Mucosa of rectum (tissue), 2 donors: ENCODE results near the gene PRRX2.
A peak's percentile ranks its signal among the peaks of the same experiment; 100 is the strongest.
"Not testable (repeated sequence)": the region's sequence is repeated elsewhere in the genome, so short reads cannot be mapped to it uniquely, and the experiment has no call there.

Source experiments
- H3K27ac ChIP-seq, 2 donors: one replicate each; pipeline ENCODE4 v1.7.0; 2013; ENCODE audit warnings: inconsistent platforms in 2 of 2, low read depth in 2 of 2, low read length in 2 of 2
- H3K27me3 ChIP-seq, 2 donors: one replicate each; pipeline ENCODE4 v1.7.0; 2013; ENCODE audit warnings: low read length in 2 of 2; ENCODE audit not compliant: control insufficient read depth in 2 of 2, insufficient read depth in 2 of 2
- H3K36me3 ChIP-seq, 2 donors: one replicate each; pipeline ENCODE4 v1.7.0; 2013; ENCODE audit warnings: low read length in 2 of 2; ENCODE audit not compliant: control insufficient read depth in 2 of 2, insufficient read depth in 2 of 2
- H3K4me1 ChIP-seq, 2 donors: one replicate each; pipeline ENCODE4 v1.7.0; 2013; ENCODE audit warnings: low read length in 2 of 2, mild to moderate bottlenecking in 1 of 2; ENCODE audit not compliant: control insufficient read depth in 2 of 2, insufficient read depth in 2 of 2
- H3K4me3 ChIP-seq, 2 donors: one replicate each; pipeline ENCODE4 v1.7.0; 2013; ENCODE audit warnings: low read length in 2 of 2
- H3K9ac ChIP-seq, 2 donors: one replicate each; pipeline ENCODE4 v1.7.0; 2013; ENCODE audit warnings: low read length in 2 of 2, low read depth in 1 of 2, mild to moderate bottlenecking in 1 of 2
- H3K9me3 ChIP-seq, 2 donors: one replicate each; pipeline ENCODE4 v1.7.0; 2013; ENCODE audit warnings: low read length in 2 of 2; ENCODE audit not compliant: control insufficient read depth in 2 of 2
- donor health status: healthy.
- donor health status: Normal muscosa, but diverticular disease.

The PRRX2 gene

DNA sequence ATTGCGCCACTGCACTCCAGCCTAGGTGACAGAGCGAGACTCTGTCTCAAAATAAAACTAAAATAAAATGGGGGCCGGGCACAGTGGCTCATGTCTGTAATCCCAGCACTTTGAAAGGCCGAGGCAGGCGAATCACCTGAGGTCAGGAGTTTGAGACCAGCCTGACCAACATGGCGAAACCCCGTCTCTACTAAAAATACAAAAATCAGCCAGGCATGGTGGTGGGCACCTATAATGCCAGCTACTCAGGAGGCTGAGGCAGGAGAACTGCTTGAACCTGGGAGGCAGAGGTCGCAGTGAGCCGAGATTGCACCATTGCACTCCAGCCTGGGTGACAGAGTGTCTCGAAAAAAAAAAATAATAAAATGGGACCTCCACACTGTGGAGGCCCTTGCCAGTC, 29.1 kb upstream of the PRRX2 start:
- not testable (repeated sequence) for H3K9ac ChIP-seq, H3K27me3 ChIP-seq, H3K27ac ChIP-seq, H3K9me3 ChIP-seq, H3K4me3 ChIP-seq
- peaks cover 10 to 11% of the 10 kb centered on the region in 2 donors for H3K4me1 ChIP-seq
- H3K36me3 ChIP-seq, result peaks cover 55 to 59% of the 10 kb centered on the region in 2 donors

DNA sequence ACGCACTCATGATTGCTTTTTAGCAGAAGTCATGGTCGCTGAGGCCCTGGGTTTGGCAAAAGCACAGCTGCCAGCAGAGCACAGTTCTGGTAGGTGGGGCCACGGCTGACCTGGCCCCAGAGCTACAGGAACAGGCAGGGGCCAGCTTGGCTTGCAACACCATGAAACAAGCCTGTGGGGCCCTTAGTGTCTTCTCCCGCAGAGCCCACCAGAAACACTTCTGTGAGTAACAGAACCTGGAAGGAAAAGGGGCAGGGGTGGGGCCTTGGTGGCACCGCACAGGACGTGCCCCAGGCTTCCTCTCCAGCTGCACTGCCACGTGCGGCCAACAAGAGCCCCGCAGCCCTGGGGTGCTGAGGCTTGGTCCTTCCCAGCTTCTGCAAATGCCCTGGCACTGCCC, 28.3 kb upstream of the PRRX2 start:
- Histone ChIP-seq H3K36me3 (peaks cover 52 to 59% of the 10 kb centered on the region in 2 donors), H3K4me1 (peaks cover 12 to 16% of the 10 kb centered on the region in 2 donors), H3K4me3 (no peak overlapping the region), H3K9me3 (no peaks in the 10 kb centered on the region), H3K27me3 (no peaks in the 10 kb centered on the region), H3K9ac (no peak overlapping the region), H3K27ac (no peak overlapping the region)

DNA sequence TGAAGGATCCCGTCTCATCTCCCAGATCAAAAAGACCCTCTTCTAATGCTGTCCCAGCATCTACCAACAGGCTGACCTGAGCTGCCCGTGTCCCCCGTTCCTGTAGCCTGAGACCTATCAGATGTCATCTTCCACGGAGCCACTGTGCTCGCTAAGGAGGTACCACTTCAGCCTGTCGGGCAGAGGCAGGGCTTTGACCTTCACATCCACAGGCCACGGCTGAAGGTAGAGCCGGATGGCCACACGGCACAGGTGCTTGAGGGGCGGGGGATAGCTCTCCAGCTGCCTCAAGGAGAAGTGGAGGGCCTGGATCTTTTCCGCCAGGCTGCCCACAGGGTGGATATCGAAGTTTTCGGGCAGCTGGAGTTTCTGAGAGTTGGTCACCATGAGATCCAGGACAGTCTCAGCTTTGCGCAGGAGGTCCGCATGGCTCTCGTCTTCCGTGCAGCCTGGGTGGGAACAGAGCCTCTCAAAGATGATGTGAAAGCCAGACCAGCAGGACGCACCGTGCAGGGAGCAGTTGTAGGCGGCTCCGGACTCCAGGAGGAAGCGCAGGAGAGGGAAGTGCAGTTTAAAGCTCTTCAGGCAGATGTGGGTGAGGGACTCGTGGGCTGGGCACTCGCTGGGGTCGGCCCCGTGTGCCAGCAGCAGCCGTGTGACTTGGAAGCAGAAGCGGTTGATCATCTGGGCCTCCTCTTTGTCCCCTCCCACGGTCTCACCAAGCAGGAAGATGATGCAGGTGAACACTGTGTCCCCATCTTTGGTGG, 27.6 kb upstream of the PRRX2 start:
- Histone ChIP-seq H3K36me3 (peaks cover 52 to 54% of the 10 kb centered on the region in 2 donors), H3K27me3 (no peaks in the 10 kb centered on the region), H3K4me1 (peaks cover 17 to 18% of the 10 kb centered on the region in 2 donors), H3K9me3 (no peaks in the 10 kb centered on the region), H3K4me3 (no peak overlapping the region), H3K9ac (no peak overlapping the region), H3K27ac (no peak overlapping the region)

DNA sequence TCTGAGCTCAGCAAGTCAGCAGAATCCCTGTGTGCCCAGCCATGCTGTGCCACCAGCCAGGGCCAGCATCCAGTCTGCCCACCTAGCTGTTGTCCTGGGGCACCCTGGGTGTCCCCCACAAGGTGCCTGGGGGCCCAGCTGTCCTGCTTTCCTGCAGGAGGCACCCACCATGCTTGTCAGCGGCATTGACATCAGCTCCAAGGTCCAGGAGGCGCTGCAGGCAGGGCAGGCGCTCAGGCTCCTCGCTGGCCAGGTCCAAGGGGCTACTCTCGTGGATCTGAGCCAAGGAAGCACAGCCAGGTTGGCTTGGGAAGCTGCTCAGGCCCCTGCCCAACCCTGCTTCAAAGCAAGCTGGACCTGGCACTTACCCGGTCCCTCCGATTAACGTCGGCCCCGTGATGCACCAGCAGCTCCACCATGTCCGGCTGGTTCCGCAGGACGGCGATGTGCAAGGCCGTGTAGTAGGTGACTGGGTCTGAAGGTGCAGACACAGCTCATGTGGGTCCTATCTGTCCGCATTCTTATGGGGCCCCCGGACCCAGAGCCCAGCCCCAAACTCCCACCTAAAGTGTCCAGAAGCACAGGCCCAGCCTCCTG, 26.3 kb upstream of the PRRX2 start:
- Histone ChIP-seq H3K4me3 (no peak overlapping the region), H3K4me1 (peaks cover 17 to 18% of the 10 kb centered on the region in 2 donors), H3K9ac (no peak overlapping the region), H3K36me3 (peaks cover 39 to 42% of the 10 kb centered on the region in 2 donors), H3K9me3 (no peaks in the 10 kb centered on the region), H3K27ac (no peak overlapping the region), H3K27me3 (no peaks in the 10 kb centered on the region)

DNA sequence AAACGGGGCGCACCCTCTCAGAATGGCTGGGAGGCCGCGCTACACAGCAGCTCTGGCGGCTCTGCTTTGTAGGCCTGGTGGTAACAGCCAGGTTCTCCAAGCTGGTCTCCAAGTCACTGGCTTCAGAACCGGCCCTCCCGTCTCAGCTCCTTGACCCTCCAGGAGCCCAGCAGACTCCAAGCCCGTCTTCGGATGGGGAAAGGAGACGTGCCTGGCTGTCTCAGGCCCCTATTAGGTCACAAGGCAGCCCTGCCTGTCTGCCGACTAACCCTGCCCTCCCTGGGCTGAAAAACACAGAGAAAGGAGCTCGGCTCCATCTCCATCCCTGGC, 25.7 kb upstream of the PRRX2 start:
- Histone ChIP-seq H3K4me3 (no peak overlapping the region), H3K36me3 (peaks cover 36 to 38% of the 10 kb centered on the region in 2 donors), H3K27ac (no peak overlapping the region), H3K9ac (no peak overlapping the region), H3K27me3 (no peaks in the 10 kb centered on the region), H3K9me3 (no peaks in the 10 kb centered on the region), H3K4me1 (peaks cover 17 to 18% of the 10 kb centered on the region in 2 donors)

DNA sequence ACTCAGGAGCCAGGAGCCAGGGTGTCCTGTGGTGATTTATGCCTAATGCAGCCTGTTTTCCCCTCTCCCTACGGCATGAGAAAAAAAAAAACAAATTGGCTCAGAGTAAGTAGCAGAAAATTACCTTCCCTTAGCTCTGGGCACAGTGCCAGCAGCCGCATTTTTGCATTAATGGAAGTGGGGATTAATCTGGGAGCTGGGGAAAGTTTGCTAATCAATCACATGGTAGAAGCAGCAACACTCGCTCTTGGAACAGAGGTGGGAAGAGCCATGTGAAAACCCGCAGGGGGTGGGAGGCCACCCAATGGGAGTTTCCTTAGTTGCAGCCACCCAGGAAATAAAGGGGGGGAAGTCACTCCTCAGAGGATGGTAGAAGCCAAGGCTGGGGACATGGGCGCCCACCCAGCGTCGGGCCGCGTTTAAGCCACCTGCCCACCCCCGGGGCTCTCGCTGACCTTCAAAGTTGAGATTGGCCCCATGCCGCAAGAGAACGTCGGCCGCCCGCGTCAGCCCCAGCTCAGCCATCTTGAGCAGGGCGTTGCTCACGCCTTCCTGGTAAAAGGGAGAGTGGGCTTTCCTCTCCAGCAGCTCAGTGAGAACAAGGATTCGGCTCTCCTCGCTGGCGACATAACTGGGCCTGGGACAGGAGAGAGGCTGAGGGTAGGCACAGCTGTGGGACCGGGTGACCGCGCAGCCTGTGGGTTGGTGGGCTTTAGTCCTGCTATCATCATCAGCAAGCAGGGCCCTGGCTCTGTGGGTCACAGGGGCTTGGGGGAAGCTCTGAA, 25.2 kb upstream of the PRRX2 start:
- Histone ChIP-seq H3K9ac (peak overlapping the region in 1 of 2 donors; percentile 86), H3K27ac (no peak overlapping the region), H3K4me1 (peaks cover 17 to 18% of the 10 kb centered on the region in 2 donors), H3K27me3 (no peaks in the 10 kb centered on the region), H3K4me3 (peak overlapping the region in 1 of 2 donors; percentile 87), H3K9me3 (no peaks in the 10 kb centered on the region), H3K36me3 (peaks cover 31 to 32% of the 10 kb centered on the region in 2 donors)

DNA sequence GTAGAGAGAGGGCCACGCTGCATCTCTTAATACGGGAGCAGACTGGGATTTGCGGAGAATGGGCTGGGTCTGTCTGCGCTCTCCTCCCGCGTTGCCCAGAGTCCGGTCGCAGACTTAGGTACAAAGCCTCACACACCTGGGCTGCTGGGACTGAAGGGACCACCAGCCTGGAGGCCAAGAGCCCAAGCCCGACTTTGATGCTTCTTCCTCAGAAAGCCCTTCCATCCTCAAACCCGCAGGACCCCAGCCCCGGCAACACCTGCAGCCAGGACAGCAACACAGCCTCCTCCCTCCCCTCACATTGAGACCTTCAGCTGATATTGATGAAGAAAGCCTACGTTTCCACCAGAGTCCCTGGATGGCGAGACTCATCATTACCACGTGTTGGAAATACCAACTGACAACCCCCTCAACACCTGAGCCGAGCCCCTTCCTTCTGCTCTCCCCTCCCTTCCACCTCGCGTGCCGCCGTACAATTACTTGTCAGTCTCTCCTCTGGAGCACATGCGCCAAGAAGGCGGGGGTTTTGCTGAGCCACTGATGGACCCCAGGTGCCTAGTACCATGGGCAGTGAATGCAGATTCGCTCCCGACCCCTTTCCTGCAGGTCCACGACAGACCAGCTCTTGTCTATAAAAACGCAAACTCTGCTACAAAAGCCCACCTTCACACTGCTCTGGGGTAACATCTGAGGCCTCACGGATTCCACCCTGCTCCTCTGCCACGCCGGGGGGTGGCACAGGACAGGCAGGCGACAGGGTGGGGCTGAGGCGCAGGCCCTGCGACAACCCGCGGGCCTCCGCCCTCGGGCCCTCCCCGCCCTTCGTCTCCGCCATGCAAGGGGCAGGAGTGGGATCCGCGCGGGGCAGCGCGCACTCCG, 24.3 kb upstream of the PRRX2 start:
- H3K9me3 ChIP-seq, result no peaks in the 10 kb centered on the region
- peak overlapping the region; percentile 83 to 86 for H3K9ac ChIP-seq
- peak overlapping the region; percentile 77 to 82 for H3K27ac ChIP-seq
- H3K27me3 ChIP-seq, result no peaks in the 10 kb centered on the region
- peaks cover 17 to 18% of the 10 kb centered on the region in 2 donors for H3K4me1 ChIP-seq
- peaks cover 24 to 26% of the 10 kb centered on the region in 2 donors for H3K36me3 ChIP-seq
- H3K4me3 ChIP-seq, result peak overlapping the region; percentile 87 to 91

DNA sequence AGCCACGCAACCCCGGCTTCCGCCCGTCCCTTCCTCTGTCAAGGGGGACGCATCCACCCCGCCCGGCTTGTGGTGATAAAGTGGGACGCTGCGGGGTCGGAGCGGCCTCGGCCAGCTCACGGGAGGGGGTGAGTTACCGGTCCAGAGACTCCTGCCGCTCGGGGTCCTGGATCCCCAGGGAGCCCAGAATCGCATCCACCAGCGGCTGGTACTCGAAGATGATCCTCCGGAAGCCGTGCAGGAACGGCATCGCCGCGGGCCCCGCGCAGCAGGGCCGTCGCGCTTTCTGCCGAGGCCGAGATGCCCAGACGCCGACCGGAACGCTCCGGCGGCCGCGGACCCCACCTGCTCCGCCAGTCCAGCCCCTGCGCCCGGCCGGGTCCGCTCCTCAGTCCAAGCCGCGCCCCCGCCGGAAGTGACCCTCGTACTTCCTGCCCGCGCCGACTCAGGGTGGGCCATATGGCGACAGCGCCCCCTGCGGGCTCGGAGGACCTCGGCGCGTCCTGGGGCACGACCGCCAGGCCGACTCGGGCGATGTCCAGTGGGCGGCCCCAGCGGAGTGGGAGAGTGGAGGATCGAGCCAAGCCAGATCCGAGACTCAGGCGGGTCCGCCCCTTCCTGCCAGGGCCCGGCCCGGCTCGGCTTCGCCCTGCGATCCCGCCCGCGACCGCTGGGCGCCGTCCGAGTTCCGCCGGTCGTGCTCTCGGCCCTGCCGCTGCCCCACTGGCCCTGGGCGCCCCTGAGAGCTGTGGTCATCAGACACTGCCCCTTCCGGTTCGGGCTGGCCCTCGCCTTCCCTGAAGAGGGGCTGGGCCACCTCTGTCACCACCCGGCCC, 23.5 kb upstream of the PRRX2 start, which contains the start of gene ASB6:
Gene ASB6, minus strand, starts transcription at position 402 of the 836 bp plus-strand sequence. Its CDS starts 152 bp downstream, at position 250.
- Histone ChIP-seq H3K27ac (peak within 1 kb of the TSS; percentile 77 to 82), H3K9me3 (no peaks in the 10 kb centered on the region), H3K4me1 (peaks cover 17 to 18% of the 10 kb centered on the region in 2 donors), H3K27me3 (no peaks in the 10 kb centered on the region), H3K4me3 (peak within 1 kb of the TSS; percentile 87 to 91), H3K9ac (peak within 1 kb of the TSS; percentile 86 to 87), H3K36me3 (peaks cover 22% of the 10 kb centered on the region in 2 donors)

DNA sequence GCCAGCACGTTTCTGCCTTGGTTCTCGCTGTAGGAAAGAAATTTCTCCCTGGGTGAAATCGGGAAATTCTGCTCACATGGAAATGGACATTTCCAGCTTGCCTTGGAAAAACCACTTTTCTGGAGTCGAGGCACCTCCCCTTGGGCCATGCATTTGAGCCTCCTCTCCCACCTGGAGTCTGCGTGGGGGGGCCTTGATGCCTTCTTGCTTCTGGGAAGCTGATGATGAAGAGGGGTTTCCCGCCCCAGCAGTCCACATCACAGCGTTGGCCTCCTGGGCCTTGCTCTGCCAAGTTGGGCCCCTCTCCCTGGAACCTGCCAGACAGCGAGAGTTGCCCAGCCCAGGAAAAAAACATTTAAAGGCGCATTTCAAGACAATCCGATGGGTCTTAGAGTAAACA, 21.7 kb upstream of the PRRX2 start:
- H3K9ac ChIP-seq, result no peak overlapping the region

More for the DNA sequence above, 21.7 kb upstream of the PRRX2 start:
- Histone ChIP-seq H3K27me3 (no peaks in the 10 kb centered on the region), H3K27ac (no peak overlapping the region), H3K36me3 (peaks cover 5 to 7% of the 10 kb centered on the region in 2 donors), H3K9me3 (no peaks in the 10 kb centered on the region), H3K4me1 (peaks cover 17 to 18% of the 10 kb centered on the region in 2 donors), H3K4me3 (no peak overlapping the region)
